ENCODE measurements around the gene NR4A3.

DNA sequence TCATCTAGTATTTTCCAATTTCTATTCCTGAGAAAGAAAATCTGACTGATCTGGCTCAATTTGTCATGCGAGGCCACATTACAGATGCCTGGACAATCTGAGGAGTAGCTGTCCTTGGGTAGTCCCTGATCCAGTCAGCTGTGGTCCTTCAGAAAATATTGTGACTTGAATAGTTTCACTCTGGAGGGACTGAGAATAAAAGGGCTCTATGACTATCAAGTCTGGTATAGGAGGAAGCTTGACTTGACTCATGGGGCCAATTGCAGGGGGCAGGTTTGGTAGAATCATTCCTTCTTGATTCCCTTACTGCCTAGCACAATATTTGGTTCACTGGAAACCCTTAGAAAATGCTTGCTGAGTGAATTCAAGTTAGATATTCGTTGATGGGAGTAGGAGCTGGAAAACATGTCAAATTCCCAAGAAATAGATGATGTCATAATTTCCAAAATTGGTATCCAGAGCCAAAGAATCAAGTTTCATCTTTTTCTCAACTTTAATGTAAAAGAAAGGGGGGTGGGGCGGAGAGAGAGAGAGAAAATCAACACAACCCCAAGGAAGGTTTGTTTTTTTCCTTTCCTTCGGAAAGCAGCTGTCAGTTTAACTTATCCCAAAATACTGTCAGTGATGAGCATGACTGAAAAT is 52.4 kb downstream of the NR4A3 start:
- TF ChIP-seq, protein P1, sequence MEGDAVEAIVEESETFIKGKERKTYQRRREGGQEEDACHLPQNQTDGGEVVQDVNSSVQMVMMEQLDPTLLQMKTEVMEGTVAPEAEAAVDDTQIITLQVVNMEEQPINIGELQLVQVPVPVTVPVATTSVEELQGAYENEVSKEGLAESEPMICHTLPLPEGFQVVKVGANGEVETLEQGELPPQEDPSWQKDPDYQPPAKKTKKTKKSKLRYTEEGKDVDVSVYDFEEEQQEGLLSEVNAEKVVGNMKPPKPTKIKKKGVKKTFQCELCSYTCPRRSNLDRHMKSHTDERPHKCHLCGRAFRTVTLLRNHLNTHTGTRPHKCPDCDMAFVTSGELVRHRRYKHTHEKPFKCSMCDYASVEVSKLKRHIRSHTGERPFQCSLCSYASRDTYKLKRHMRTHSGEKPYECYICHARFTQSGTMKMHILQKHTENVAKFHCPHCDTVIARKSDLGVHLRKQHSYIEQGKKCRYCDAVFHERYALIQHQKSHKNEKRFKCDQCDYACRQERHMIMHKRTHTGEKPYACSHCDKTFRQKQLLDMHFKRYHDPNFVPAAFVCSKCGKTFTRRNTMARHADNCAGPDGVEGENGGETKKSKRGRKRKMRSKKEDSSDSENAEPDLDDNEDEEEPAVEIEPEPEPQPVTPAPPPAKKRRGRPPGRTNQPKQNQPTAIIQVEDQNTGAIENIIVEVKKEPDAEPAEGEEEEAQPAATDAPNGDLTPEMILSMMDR (optimal IDR thresholded peaks at IDR 0.05 in 1 of 3, IDR thresholded peaks at IDR 0.05 in 1 of 3, conservative IDR thresholded peaks at IDR 0.05 in 1 of 3; ENCODE audit: extremely low read depth in 1 of 3, insufficient read depth in 2 of 3, low read length in 3 of 3), result no peak
- TF ChIP-seq EZH2 (IDR thresholded peaks at IDR 0.05; ENCODE audit: low read length), result no peak

Measured in keratinocyte (primary cell).